Activated naive CD4-positive, alpha-beta T cell treated with anti-CD3 and anti-CD28 coated beads, Interleukin-2, amount 50 U/mL, for 24 hours (primary cell): ENCODE measurements around the gene TAF6L.

Experiments used
- H3K27ac Mint-ChIP-seq: one replicate; pipeline ENCODE4 v1.8.0; 2021; ENCODE audit warnings: mild to moderate bottlenecking, mixed read lengths
- H3K27me3 Mint-ChIP-seq: one replicate; pipeline ENCODE4 v1.8.0; 2021; ENCODE audit warnings: mixed read lengths
- H3K36me3 Mint-ChIP-seq: one replicate; pipeline ENCODE4 v1.8.0; 2021; ENCODE audit warnings: mixed read lengths
- H3K4me1 Mint-ChIP-seq: one replicate; pipeline ENCODE4 v1.8.0; 2021; ENCODE audit warnings: mixed read lengths
- H3K4me3 Mint-ChIP-seq: one replicate; pipeline ENCODE4 v1.8.0; 2021; ENCODE audit warnings: mild to moderate bottlenecking, mixed read lengths
- H3K9me3 Mint-ChIP-seq: one replicate; pipeline ENCODE4 v1.8.0; 2021; ENCODE audit warnings: mixed read lengths

Gene TAF6L

DNA sequence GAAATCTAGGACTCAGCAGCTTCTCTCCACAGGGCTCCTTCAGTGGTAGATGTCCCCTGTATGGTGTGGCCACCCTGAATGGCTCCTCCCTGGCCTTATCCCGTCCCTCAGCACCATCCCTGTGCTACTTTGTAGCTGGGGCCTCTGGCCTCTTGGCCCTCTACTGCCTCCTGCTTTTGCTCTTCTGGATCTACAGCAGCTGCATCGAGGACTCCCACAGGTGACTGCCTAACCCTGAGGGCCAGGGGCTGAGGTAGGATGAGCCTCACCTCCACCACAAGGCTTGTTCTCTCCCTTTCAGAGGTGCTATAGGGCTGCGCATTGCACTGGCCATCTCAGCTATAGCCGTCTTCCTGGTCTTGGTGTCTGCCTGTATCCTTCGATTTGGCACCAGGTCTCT lies 17.8 kb downstream of the TAF6L start:
- Mint-ChIP-seq H3K27ac (peak overlapping the region; percentile 78), H3K4me1 (peaks cover 49% of the 10 kb centered on the region), H3K36me3 (peaks cover 9% of the 10 kb centered on the region), H3K9me3 (no peaks in the 10 kb centered on the region), H3K27me3 (no peaks in the 10 kb centered on the region), H3K4me3 (peak overlapping the region; percentile 95)

DNA sequence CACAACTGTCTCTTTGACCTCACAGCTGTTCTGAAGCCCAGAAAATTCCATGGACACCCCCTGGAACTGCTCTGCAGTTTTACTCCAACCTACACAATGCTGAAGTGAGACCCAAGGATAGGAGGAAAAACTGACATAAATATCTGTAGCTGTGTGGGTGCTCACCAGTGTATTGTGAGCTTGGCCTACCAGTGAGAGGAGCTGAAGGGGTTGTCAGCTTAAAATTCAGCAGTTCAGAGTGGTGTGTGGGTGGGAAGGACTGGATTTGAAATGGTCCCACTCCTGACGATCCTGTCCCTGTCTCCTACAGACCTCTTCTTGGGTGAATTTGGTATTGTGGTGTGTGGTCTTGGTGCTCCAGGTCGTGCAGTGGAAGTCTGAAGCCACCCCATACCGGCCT lies 18.4 kb downstream of the TAF6L start:
- H3K36me3 Mint-ChIP-seq = peaks cover 9% of the 10 kb centered on the region
- H3K27ac Mint-ChIP-seq = peak overlapping the region; percentile 78
- H3K9me3 Mint-ChIP-seq = no peaks in the 10 kb centered on the region
- H3K4me3 Mint-ChIP-seq = peak overlapping the region; percentile 95
- H3K27me3 Mint-ChIP-seq = no peaks in the 10 kb centered on the region
- peaks cover 54% of the 10 kb centered on the region for H3K4me1 Mint-ChIP-seq

DNA sequence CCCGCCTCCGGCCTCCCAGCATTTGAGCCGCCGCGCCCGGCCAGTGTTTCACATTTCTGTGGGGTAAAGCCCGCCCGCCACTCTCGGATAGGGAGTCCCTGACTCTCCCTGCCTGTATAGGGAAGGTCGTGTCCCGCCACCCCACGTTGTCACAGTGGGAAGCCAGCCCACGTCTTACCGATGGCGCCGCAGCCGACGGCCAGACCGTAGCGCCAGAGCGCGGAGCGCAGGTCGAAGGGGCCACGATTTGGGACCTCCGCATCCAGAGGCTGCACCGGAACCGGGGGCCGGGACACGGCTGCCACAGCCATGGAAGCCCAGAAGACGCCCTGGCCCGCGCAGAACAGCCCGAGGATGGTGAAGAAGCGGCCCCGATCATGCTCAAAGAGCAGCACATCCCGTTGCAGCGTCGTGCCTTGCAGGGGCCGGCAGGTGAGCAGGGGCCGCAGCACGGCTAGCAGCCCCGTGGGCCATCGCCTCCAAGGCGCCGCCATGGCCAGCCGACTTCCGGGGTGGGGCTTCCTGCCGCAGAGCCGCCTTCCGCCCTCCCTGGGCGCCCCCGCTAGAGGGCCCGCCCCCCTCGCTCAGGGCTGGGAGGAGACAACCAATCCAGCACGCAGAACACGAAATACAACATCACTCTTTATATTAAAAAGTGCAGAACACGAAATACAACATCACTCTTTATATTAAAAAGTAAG lies 20.5 kb downstream of the TAF6L start, which contains the start of gene TMEM223:
TMEM223 (minus strand) TSS at position 506 of the 701 bp plus-strand sequence; CDS start at position 494, 12 bp downstream.
- no peaks in the 10 kb centered on the region for H3K27me3 Mint-ChIP-seq
- H3K4me3 Mint-ChIP-seq = peak within 1 kb of the TSS; percentile 95
- H3K36me3 Mint-ChIP-seq = peaks cover 13% of the 10 kb centered on the region
- H3K9me3 Mint-ChIP-seq = no peaks in the 10 kb centered on the region
- H3K27ac Mint-ChIP-seq = peak within 1 kb of the TSS; percentile 96
- H3K4me1 Mint-ChIP-seq = peaks cover 44% of the 10 kb centered on the region

DNA sequence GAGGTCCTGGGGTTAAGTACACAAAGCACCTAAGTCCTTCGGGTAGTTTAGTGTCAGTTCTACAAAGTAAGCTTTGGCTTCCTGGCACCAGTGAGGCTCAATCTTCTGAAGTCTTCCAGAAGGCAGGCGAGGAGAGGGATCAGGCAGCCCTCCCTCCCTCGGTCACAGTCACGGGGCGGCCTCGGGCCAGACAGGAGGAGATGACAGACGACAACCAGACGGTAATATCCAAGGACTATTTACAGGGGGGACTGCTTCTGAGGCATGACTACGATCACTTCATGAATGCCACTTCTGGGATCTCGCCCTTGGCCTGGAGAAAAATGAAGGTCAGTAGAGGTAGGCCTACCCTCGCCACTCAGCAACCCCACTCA lies 21.0 kb downstream of the TAF6L start:
- H3K4me3 Mint-ChIP-seq = peak overlapping the region; percentile 95
- no peaks in the 10 kb centered on the region for H3K9me3 Mint-ChIP-seq
- H3K27me3 Mint-ChIP-seq = no peaks in the 10 kb centered on the region
- peak overlapping the region; percentile 90 for H3K27ac Mint-ChIP-seq
- peaks cover 13% of the 10 kb centered on the region for H3K36me3 Mint-ChIP-seq
- peaks cover 44% of the 10 kb centered on the region for H3K4me1 Mint-ChIP-seq

DNA sequence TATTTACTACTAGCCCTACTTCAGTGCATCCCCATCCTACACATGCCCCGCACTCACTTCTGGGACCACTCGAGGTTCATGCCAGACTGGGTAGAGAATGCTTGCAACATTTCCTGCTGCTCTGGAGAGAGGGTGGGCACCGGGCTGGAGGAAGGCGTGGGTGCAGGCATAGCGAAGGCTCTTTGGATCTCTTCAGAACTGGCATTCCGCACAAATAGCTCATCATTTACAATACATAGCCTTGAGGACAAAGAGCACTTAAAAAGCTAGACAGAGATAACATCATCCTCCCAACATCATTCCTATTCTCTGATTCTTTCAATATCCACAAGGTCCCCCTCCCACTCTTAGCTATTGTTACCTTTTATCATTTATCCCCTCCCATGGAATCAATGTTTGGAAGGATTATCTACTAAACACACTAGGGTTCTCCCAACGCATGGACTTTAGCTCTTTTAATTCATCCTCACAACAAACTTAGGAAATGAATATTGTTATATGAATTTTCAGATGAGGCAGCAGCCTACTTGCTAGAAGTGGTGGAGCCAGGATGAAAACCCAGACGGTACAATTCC lies 23.1 kb downstream of the TAF6L start:
- H3K4me3 Mint-ChIP-seq = no peak overlapping the region

DNA sequence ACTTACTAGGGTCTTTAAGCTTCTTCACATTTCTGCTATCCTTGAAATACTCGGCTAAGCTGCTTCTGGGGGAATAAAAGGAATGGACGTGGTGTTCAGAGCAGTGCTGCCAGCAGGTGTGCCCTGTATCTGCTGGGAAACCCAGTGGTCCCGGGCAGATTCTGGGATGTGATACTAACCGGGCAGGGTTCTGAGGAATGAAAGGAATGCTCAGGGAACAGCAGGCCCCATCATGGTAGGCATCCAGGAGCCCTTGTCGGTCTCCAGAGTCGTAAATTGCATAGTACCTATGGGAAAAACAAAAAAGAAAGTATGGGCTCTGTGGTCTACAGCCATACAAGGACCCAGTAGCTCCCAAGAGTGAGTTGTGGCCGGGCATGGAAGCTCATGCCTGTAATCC lies 25.1 kb downstream of the TAF6L start:
- Mint-ChIP-seq H3K36me3 (peaks cover 19% of the 10 kb centered on the region), H3K4me1 (peaks cover 17% of the 10 kb centered on the region), H3K9me3 (no peaks in the 10 kb centered on the region), H3K4me3 (no peak overlapping the region), H3K27ac (no peak overlapping the region), H3K27me3 (no peaks in the 10 kb centered on the region)

More for the DNA sequence above, 23.1 kb downstream of the TAF6L start:
- Mint-ChIP-seq H3K36me3 (peaks cover 18% of the 10 kb centered on the region), H3K27ac (peak overlapping the region; percentile 5), H3K4me1 (peaks cover 31% of the 10 kb centered on the region), H3K9me3 (no peaks in the 10 kb centered on the region), H3K27me3 (no peaks in the 10 kb centered on the region)

DNA sequence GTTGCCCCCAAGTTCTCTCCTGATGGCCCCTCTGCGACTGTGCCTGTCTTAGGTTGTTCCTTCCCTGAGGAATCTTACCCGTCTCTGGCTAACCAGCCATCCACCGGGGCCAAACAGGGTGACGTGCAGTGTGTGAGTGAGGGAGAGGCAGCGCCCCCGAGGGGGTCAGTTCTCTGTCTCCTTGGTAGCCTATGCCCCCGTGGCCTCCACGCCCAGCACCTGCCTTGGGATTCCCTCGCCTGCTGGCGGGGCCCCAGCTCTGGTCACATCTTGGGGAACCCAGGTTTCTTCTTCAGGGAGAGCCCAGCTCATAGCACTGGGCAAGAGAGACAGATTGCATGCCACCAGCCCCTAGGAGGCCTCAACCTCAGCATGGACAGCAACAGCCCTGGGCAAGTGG lies 28.3 kb downstream of the TAF6L start:
- Mint-ChIP-seq H3K36me3 (peaks cover 18% of the 10 kb centered on the region), H3K9me3 (no peaks in the 10 kb centered on the region), H3K27me3 (no peaks in the 10 kb centered on the region), H3K4me3 (no peak overlapping the region), H3K27ac (no peak overlapping the region), H3K4me1 (peaks cover 29% of the 10 kb centered on the region)

DNA sequence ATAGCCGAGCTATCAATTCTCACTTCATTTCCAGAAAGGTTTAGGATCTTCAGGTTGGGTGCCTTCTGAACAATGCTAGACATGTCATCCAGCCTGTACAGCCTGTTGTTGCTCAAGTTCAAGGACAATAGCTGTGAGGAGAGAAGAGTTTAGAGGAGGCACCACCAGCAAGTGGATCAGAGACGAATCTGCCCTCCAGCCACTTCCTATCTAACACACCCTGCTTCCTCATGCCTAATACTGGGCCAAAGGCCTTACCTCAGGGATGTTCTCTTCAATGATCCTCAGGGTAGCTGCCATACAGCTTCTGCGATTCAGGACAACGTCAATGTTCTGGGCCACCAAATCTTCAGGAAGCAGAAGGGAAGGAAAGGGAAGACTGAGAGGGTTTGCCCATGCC lies 29.9 kb downstream of the TAF6L start:
- Mint-ChIP-seq H3K4me1 (peaks cover 34% of the 10 kb centered on the region), H3K27ac (peak overlapping the region; percentile 70), H3K27me3 (no peaks in the 10 kb centered on the region), H3K36me3 (peaks cover 19% of the 10 kb centered on the region), H3K9me3 (no peaks in the 10 kb centered on the region), H3K4me3 (no peak overlapping the region)

DNA sequence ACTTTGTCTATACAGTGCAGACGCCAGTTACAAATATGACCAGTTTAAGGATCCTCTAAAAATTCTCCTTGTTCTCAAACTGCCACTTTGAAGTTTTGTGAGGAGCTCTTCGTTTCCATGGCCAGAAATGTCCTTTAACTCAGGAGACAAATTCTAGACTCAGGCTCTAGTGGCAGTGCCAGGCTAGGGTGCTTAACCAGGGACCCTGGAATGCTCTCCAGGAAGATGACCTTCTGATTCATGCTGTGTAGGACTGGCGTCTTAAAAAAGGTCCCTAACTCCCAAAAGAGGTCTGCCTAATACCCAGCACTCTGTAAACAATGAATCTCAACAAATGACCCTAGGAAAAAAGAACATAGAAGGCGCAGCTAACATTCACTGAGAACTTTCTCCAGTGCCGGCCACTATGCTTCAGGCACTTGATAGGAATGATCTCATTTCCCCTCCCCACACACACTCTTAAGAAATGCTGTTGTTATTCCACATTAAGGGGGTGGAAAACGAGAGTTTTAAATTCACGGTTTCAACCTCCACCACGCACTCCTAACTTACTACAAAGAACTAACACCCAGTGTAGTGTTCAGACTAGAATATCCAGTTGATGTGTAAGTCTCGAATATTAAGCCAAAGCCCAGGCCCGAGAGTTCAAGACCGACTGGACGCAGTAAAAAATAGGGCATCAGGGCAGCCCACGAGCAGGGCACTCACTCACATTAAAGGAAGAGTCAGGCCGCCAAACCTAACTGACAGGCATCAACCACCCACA lies 33.3 kb downstream of the TAF6L start:
- H3K9me3 Mint-ChIP-seq = no peaks in the 10 kb centered on the region
- peak overlapping the region; percentile 100 for H3K4me3 Mint-ChIP-seq
- peaks cover 15% of the 10 kb centered on the region for H3K36me3 Mint-ChIP-seq
- peak overlapping the region; percentile 100 for H3K27ac Mint-ChIP-seq
- peaks cover 41% of the 10 kb centered on the region for H3K4me1 Mint-ChIP-seq
- H3K27me3 Mint-ChIP-seq = no peaks in the 10 kb centered on the region

DNA sequence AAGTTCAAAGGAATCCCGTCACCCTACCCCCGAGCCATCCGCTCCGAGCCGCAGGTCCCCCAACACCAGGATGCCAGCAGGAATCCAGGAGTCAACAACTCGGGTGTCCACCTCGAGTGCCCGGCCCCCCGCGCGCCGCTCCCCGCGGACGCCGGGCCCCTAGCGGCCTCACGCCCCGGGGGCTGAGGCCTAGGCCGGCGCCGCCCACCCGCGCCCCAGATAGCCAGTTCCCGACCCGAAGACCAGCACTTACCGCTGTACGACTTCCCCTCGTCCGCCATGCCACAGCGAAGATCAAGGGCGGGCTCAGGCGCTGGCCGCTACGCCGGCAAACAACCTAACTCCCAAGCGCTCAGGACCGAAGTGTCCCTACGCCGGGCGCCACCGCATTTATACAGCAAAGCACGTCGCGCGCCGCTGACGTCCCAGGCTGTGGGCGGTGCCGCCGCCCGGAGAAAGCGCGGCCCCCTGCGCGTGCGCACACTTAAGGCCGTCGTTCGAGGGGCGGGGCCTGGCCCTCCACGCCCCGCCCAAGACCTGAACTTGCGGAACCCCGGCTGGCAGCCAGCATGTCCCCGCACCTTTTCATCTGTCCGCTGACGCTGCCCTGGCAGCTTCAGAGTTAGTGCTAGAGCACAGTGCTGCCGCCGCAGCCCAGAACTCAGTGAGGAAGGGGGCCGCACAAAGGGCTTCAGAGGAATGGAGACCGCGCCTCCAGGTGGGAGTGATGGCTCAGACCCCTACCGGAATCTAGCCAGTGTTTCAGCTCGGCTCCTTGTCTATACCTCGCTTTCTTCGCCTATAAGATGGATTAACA lies 34.1 kb downstream of the TAF6L start, which contains the start of gene NXF1:
NXF1 (minus strand) TSS at position 365 of the 817 bp plus-strand sequence; CDS start at position 281, 84 bp downstream.
- H3K9me3 Mint-ChIP-seq = no peaks in the 10 kb centered on the region
- H3K4me3 Mint-ChIP-seq = peak within 1 kb of the TSS; percentile 100
- peaks cover 41% of the 10 kb centered on the region for H3K4me1 Mint-ChIP-seq
- H3K27ac Mint-ChIP-seq = peak within 1 kb of the TSS; percentile 100
- H3K27me3 Mint-ChIP-seq = no peaks in the 10 kb centered on the region
- H3K36me3 Mint-ChIP-seq = peaks cover 12% of the 10 kb centered on the region

DNA sequence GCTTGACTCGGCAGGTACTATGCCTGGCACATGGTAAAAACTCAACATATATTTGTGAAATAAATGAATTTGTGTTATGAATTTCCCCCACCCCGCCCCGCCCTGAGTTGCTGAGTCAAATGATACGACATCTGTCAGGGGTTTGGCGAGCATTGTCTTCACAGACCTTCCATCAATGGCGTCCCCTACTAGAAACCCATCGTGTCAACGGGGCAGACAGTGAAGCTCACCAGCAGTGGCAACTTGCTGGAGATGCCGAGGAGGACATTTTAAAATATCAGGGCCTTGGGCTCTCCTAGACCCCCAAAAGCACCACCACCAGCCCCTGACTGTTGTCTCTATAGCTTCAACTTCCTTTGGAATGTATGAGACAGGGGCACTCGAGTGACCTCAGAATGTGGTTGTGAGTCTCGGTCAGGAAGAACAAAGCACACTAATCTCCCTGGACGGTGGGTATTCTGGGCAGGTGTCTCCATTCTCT lies 34.8 kb downstream of the TAF6L start:
- H3K4me3 Mint-ChIP-seq = peak overlapping the region; percentile 100
- peak overlapping the region; percentile 100 for H3K27ac Mint-ChIP-seq
- no peaks in the 10 kb centered on the region for H3K27me3 Mint-ChIP-seq
- no peaks in the 10 kb centered on the region for H3K9me3 Mint-ChIP-seq
- H3K4me1 Mint-ChIP-seq = peaks cover 40% of the 10 kb centered on the region
- peaks cover 9% of the 10 kb centered on the region for H3K36me3 Mint-ChIP-seq

DNA sequence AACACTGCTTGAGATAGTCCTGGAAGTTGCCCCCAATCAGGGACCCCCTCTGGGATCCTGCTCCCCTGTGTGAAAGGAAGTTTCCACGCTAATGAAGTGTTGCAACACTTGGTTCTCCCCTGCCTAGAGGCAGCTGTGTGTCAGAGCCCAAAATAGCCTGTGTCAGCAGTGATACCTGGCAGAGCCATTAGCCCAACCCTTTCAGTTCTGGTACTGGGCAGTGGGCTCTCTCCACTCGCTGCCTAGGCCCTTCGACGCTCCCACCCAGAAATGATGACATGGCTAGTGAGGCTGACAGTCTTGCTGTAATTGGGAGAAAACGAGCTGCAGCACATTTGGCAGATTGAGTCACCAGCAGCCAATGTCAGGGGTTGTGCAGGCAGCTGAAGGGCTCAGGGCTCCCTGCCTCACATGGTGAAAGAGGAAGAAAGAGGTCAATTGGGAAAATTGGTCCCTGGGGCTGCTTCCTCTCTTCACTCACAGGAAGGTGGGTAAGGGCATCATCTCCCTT lies 35.5 kb downstream of the TAF6L start:
- Mint-ChIP-seq H3K36me3 (peaks cover 9% of the 10 kb centered on the region), H3K27ac (no peak overlapping the region), H3K4me3 (peak overlapping the region; percentile 100), H3K9me3 (no peaks in the 10 kb centered on the region), H3K4me1 (peaks cover 34% of the 10 kb centered on the region), H3K27me3 (no peaks in the 10 kb centered on the region)

DNA sequence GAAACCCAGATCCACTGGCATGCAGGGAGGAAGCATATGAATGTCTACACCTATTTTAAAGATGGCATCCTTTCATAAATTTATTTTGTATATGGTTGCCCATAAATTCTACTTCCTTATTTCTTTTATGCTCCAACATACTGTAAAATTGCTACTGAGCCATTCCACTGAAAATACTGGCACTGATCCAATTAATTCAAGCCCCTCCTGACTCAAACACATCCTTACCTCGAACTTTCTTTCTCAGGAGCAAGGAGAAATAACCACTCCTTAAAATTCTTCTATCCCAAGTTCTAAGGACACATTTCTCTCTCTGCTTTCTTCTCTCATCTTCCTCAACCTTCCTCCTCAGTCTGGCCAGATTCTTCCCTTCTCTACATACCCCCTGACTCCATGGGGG lies 39.6 kb downstream of the TAF6L start:
- no peaks in the 10 kb centered on the region for H3K36me3 Mint-ChIP-seq
- H3K4me1 Mint-ChIP-seq = peaks cover 8% of the 10 kb centered on the region
- H3K27me3 Mint-ChIP-seq = no peaks in the 10 kb centered on the region
- H3K27ac Mint-ChIP-seq = peak overlapping the region; percentile 38
- no peak overlapping the region for H3K4me3 Mint-ChIP-seq
- no peaks in the 10 kb centered on the region for H3K9me3 Mint-ChIP-seq

DNA sequence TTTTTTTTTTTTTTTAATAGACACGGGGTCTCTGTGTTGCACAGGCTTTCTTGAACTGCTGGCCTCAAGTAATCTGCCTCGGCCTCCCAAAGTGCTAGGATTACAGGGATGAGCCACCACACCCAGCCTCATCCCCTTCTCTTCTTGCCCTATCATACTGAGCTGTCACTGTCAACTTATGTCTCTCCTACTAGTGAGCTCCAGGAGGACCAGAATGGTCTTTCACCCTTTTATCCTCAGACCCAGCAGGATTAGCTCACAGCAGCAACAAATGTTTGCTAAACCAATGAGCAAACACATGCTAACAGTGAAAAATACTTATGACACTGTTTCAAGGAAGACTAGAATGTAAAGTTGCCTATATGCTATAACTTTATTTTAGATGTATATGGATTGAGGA lies 40.5 kb downstream of the TAF6L start:
- peaks cover 1% of the 10 kb centered on the region for H3K4me1 Mint-ChIP-seq
- H3K27ac Mint-ChIP-seq = no peak overlapping the region
- no peaks in the 10 kb centered on the region for H3K9me3 Mint-ChIP-seq
- no peak overlapping the region for H3K4me3 Mint-ChIP-seq
- no peaks in the 10 kb centered on the region for H3K36me3 Mint-ChIP-seq
- no peaks in the 10 kb centered on the region for H3K27me3 Mint-ChIP-seq

DNA sequence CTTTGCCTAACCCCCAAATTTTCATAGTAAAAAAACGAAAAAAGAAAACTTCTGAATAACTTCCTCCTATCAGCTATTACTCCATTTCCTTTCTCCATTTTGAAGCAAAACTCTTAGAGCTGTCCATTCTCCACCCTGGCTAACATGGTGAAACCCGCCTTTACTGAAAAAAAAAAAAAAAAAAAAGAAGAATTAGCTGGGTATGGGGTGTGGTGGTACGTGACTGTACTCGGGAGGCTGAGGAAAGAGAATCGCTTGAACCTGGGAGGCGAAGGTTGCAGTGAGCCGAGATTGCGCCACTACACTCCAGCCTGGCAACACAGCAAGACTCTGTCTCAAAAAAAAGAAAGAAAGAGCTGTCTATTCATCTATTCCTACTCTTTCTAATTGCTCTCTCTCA lies 45.4 kb downstream of the TAF6L start:
- H3K27ac Mint-ChIP-seq = no peak overlapping the region
- H3K4me1 Mint-ChIP-seq = no peaks in the 10 kb centered on the region
- H3K27me3 Mint-ChIP-seq = no peaks in the 10 kb centered on the region
- H3K4me3 Mint-ChIP-seq = no peak overlapping the region
- no peaks in the 10 kb centered on the region for H3K9me3 Mint-ChIP-seq
- peaks cover 7% of the 10 kb centered on the region for H3K36me3 Mint-ChIP-seq
